Neural cell (in vitro differentiated cells): Measurements from ENCODE around the gene DLD.

Source experiments
- EP300 ChIP-seq: fragments of 450-650 bp; conservative IDR thresholded peaks from 2 replicates; pipeline ENCODE4 v1.6.1; 2014; ENCODE audit warnings: antibody characterized with exemption, mild to moderate bottlenecking, moderate library complexity; ENCODE audit not compliant: poor library complexity, severe bottlenecking
- EZH2 ChIP-seq: fragments of 200-600, 300-800 bp; shearing (Covaris generic), sonication (generic); IDR thresholded peaks from 2 replicates; pipeline ENCODE4 v1.6.1; 2014; ENCODE audit warnings: antibody characterized with exemption, low read length, borderline replicate concordance, mild to moderate bottlenecking; ENCODE audit not compliant: insufficient read depth, poor library complexity, severe bottlenecking
- POLR2AphosphoS5 ChIP-seq: IDR thresholded peaks from 2 replicates; pipeline ENCODE4 v1.6.1; 2012
- RAD21 ChIP-seq: fragments of 450-650 bp; conservative IDR thresholded peaks from 2 replicates; pipeline ENCODE4 v1.6.1; 2014; ENCODE audit warnings: antibody characterized with exemption, mild to moderate bottlenecking, moderate library complexity
- TF ChIP-seq, protein P1 (sequence below): fragments of 450-650 bp; IDR thresholded peaks from 2 replicates; pipeline ENCODE4 v1.5.1; 2014; ENCODE audit warnings: antibody characterized with exemption, mild to moderate bottlenecking, moderate library complexity; ENCODE audit not compliant: poor library complexity, severe bottlenecking

DNA sequence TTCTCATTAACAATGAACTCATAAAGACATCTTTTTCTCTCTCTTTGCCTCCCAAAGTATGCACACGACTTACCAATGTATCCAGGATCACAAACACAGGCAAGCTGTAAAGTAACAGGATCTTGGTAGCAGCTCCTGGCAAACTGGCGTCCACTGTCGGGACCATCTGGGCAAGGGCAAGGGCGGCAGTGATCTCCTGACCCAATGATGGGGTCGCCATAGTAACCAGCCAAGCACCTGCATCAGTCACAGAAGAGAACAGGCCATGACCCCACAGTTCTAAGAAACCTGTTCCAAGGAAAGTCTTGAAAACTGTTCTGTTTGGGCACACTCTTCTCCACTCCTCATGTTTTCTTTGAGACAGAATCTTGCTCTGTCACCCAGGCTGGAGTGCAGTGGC is 64.4 kb downstream of the DLD start:
- TF ChIP-seq EZH2 (no peak), POLR2AphosphoS5 (no peak), RAD21 (no peak), EP300 (no peak)
- TF ChIP-seq, protein P1, sequence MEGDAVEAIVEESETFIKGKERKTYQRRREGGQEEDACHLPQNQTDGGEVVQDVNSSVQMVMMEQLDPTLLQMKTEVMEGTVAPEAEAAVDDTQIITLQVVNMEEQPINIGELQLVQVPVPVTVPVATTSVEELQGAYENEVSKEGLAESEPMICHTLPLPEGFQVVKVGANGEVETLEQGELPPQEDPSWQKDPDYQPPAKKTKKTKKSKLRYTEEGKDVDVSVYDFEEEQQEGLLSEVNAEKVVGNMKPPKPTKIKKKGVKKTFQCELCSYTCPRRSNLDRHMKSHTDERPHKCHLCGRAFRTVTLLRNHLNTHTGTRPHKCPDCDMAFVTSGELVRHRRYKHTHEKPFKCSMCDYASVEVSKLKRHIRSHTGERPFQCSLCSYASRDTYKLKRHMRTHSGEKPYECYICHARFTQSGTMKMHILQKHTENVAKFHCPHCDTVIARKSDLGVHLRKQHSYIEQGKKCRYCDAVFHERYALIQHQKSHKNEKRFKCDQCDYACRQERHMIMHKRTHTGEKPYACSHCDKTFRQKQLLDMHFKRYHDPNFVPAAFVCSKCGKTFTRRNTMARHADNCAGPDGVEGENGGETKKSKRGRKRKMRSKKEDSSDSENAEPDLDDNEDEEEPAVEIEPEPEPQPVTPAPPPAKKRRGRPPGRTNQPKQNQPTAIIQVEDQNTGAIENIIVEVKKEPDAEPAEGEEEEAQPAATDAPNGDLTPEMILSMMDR, result no peak
